SK-N-SH treated with all-trans-retinoic acid at 6 μM for 48 hours (cell line): ENCODE measurements around the gene PTP4A2.
"Not testable (repeated sequence)": the region's sequence is repeated elsewhere in the genome, so short reads cannot be mapped to it uniquely, and the experiment has no call there.

Experiments used
- ATAC-seq: fragments of 200-7000 bp; cut with Tn5 transposase; 3 replicates; pipeline ENCODE4 v1.9.1; 2020; ENCODE audit warnings: mild to moderate bottlenecking, moderate library complexity
- ARNTL ChIP-seq: fragments of 450-650 bp; formaldehyde crosslinking; IDR thresholded peaks from 2 replicates; pipeline ENCODE4 v1.5.0; 2020; ENCODE audit warnings: low read depth, mild to moderate bottlenecking, moderate library complexity, borderline replicate concordance
- BACH2 ChIP-seq: fragments of 250-450 bp; sonication (Bioruptor Pico); IDR thresholded peaks from 2 replicates; pipeline ENCODE4 v1.9.0; 2021; ENCODE audit warnings: mild to moderate bottlenecking, borderline replicate concordance
- CSDC2 ChIP-seq: fragments of 250-450 bp; sonication (Bioruptor Pico); IDR thresholded peaks from 2 replicates; pipeline ENCODE4 v1.5.0; 2020; ENCODE audit warnings: mild to moderate bottlenecking, moderate library complexity
- CSRNP3 ChIP-seq: fragments of 250-450 bp; sonication (Bioruptor Pico); IDR thresholded peaks from 2 replicates; pipeline ENCODE4 v1.5.1; 2021; ENCODE audit warnings: mild to moderate bottlenecking, moderate library complexity
- ESRRG ChIP-seq: fragments of 250-450 bp; sonication (Bioruptor Pico); IDR thresholded peaks from 2 replicates; pipeline ENCODE4 v1.6.1; 2021; ENCODE audit warnings: mild to moderate bottlenecking
- GLIS3 ChIP-seq: fragments of 250-450 bp; sonication (Bioruptor Pico); IDR thresholded peaks from 2 replicates; pipeline ENCODE4 v1.5.0; 2020; ENCODE audit warnings: mild to moderate bottlenecking, moderate library complexity
- ISL1 ChIP-seq: fragments of 250-450 bp; sonication (Bioruptor Pico); IDR thresholded peaks from 2 replicates; pipeline ENCODE4 v2.1.2; 2022; ENCODE audit warnings: mild to moderate bottlenecking, moderate library complexity
- OSR1 ChIP-seq: fragments of 250-450 bp; sonication (Bioruptor Pico); IDR thresholded peaks from 2 replicates; pipeline ENCODE4 v1.8.0; 2022; ENCODE audit warnings: moderate library complexity, mild to moderate bottlenecking, inconsistent platforms
- PATZ1 ChIP-seq: fragments of 250-450 bp; sonication (Bioruptor Pico); IDR thresholded peaks from 2 replicates; pipeline ENCODE4 v1.8.0; 2020; ENCODE audit warnings: mild to moderate bottlenecking, moderate library complexity, borderline replicate concordance
- POU6F1 ChIP-seq: fragments of 250-450 bp; sonication (Bioruptor Pico); IDR thresholded peaks from 2 replicates; pipeline ENCODE4 v1.8.0; 2021; ENCODE audit warnings: low read depth, mild to moderate bottlenecking, moderate library complexity, borderline replicate concordance
- PPARA ChIP-seq: fragments of 250-450 bp; sonication (Bioruptor Pico); IDR thresholded peaks from 2 replicates; pipeline ENCODE4 v1.5.0; 2020; ENCODE audit warnings: mild to moderate bottlenecking, borderline replicate concordance
- RARB ChIP-seq: fragments of 250-450 bp; sonication (Bioruptor Pico); IDR thresholded peaks from 2 replicates; pipeline ENCODE4 v1.8.0; 2021; ENCODE audit warnings: mild to moderate bottlenecking, moderate library complexity
- SNAI2 ChIP-seq: fragments of 250-450 bp; sonication (Bioruptor Pico); IDR thresholded peaks from 2 replicates; pipeline ENCODE4 v1.5.0; 2020; ENCODE audit warnings: mild to moderate bottlenecking, moderate library complexity
- TCF4 ChIP-seq: fragments of 250-450 bp; sonication (Bioruptor Pico); IDR thresholded peaks from 2 replicates; pipeline ENCODE4 v1.8.0; 2021; ENCODE audit warnings: mild to moderate bottlenecking, moderate library complexity, borderline replicate concordance
- TOX ChIP-seq: fragments of 250-450 bp; sonication (Bioruptor Pico); IDR thresholded peaks from 2 replicates; pipeline ENCODE4 v1.8.0; 2021; ENCODE audit warnings: mild to moderate bottlenecking, moderate library complexity, borderline replicate concordance
- ZC3H10 ChIP-seq: fragments of 250-450 bp; sonication (Bioruptor Pico); IDR thresholded peaks from 2 replicates; pipeline ENCODE4 v1.5.1; 2021; ENCODE audit warnings: mild to moderate bottlenecking, moderate library complexity
- ZFP3 ChIP-seq: fragments of 250-450 bp; sonication (Bioruptor Pico); IDR thresholded peaks from 2 replicates; pipeline ENCODE4 v1.5.0; 2020; ENCODE audit warnings: mild to moderate bottlenecking, moderate library complexity
- ZFP30 ChIP-seq: fragments of 450-650 bp; formaldehyde crosslinking; IDR thresholded peaks from 2 replicates; pipeline ENCODE4 v1.5.0; 2022; ENCODE audit warnings: mild to moderate bottlenecking, moderate library complexity
- ZNF8 ChIP-seq: fragments of 450-650 bp; formaldehyde crosslinking; IDR thresholded peaks from 2 replicates; pipeline ENCODE4 v1.5.0; 2020; ENCODE audit warnings: mild to moderate bottlenecking, moderate library complexity
- TF ChIP-seq, protein P1 (sequence below): fragments of 250-450 bp; sonication (Bioruptor Pico); IDR thresholded peaks from 2 replicates; pipeline ENCODE4 v1.5.0; 2020; ENCODE audit warnings: mild to moderate bottlenecking, moderate library complexity

PTP4A2 gene

GRCh38 chr1:31897526-31898100 lies 40.6 kb downstream of the PTP4A2 start (continued):
- TF ChIP-seq PATZ1 (CRISPR knock-in tag) (0 out of 2 replicates have a peak, but pooled peaks have one; percentile 40), BACH2 (no peak), ZFP30 (CRISPR knock-in tag) (no peak), TOX (CRISPR knock-in tag) (no peak), TCF4 (CRISPR knock-in tag) (peak; percentile 89)

GRCh38 chr1:31895474-31896198 lies 42.5 kb downstream of the PTP4A2 start:
- not testable (repeated sequence) for ATAC-seq

DNA sequence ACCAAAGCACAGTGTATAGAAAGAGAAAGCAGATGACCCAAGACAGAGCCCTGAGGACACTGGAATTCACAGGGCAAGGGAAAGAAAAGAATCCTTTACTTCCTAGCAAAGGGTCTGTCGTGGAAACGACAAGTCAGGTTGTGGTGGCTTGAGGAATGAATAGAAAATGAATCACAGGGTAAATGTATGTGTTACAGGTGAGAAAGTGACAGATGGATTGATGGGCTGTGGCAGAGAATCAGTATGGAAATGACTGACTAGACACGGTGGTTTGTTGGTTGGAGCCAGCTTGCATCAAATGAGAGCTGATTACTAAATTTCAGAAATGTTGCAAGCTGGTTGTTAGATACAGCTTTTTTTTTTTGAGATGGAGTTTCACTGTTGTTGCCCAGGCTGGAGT lies 46.9 kb downstream of the PTP4A2 start:
- ATAC-seq: no peak
- TF ChIP-seq CSDC2 (CRISPR knock-in tag) (no peak), TCF4 (CRISPR knock-in tag) (no peak), ESRRG (no peak), ARNTL (CRISPR knock-in tag) (no peak), GLIS3 (CRISPR knock-in tag) (no peak)

DNA sequence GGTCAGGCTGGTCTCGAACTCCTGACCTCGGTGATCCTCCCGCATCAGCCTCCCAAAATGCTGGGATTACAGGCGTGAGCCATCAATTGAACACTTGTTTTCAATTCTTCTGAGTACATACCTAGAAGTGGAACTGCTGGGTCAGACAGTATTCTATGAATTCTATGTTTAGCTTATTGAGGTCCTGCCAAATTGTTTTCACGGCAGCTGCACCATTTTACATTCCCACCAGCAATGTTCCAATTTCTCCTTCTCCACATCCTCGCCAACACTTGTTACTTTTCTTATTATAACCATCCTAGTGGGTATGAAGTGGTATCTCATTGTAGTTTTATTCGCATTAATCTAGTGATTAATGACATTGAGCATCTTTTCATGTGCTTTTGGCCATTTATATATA lies 49.9 kb downstream of the PTP4A2 start:
- ATAC-seq: no peak
- TF ChIP-seq, protein P1, sequence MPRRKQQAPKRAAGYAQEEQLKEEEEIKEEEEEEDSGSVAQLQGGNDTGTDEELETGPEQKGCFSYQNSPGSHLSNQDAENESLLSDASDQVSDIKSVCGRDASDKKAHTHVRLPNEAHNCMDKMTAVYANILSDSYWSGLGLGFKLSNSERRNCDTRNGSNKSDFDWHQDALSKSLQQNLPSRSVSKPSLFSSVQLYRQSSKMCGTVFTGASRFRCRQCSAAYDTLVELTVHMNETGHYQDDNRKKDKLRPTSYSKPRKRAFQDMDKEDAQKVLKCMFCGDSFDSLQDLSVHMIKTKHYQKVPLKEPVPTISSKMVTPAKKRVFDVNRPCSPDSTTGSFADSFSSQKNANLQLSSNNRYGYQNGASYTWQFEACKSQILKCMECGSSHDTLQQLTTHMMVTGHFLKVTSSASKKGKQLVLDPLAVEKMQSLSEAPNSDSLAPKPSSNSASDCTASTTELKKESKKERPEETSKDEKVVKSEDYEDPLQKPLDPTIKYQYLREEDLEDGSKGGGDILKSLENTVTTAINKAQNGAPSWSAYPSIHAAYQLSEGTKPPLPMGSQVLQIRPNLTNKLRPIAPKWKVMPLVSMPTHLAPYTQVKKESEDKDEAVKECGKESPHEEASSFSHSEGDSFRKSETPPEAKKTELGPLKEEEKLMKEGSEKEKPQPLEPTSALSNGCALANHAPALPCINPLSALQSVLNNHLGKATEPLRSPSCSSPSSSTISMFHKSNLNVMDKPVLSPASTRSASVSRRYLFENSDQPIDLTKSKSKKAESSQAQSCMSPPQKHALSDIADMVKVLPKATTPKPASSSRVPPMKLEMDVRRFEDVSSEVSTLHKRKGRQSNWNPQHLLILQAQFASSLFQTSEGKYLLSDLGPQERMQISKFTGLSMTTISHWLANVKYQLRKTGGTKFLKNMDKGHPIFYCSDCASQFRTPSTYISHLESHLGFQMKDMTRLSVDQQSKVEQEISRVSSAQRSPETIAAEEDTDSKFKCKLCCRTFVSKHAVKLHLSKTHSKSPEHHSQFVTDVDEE: no peak
- no peak for TF ChIP-seq ZFP30 (CRISPR knock-in tag)
- no peak for TF ChIP-seq OSR1 (CRISPR knock-in tag)
- TF ChIP-seq ZNF8 (CRISPR knock-in tag): no peak
- no peak for TF ChIP-seq POU6F1 (CRISPR knock-in tag)
- no peak for TF ChIP-seq ISL1 (CRISPR knock-in tag)
- no peak for TF ChIP-seq ARNTL (CRISPR knock-in tag)
- TF ChIP-seq RARB: no peak
- TF ChIP-seq PATZ1 (CRISPR knock-in tag): no peak
- no peak for TF ChIP-seq CSDC2 (CRISPR knock-in tag)
- TF ChIP-seq SNAI2: no peak
- TF ChIP-seq GLIS3 (CRISPR knock-in tag): no peak
- no peak for TF ChIP-seq ESRRG
- no peak for TF ChIP-seq CSRNP3 (CRISPR knock-in tag)
- TF ChIP-seq ZFP3 (CRISPR knock-in tag): no peak
- TF ChIP-seq BACH2: no peak
- TF ChIP-seq ZC3H10 (CRISPR knock-in tag): no peak
- no peak for TF ChIP-seq PPARA (CRISPR knock-in tag)
